AML-193 (cell line): ENCODE data around the gene ZNF83.
"Not testable (repeated sequence)": the region's sequence is repeated elsewhere in the genome, so short reads cannot be mapped to it uniquely, and the experiment has no call there.

ENCODE experiments used
- DNase-seq, 2 experiments: peaks; one replicate each; lab custom pipeline; 2025; lab: John Stamatoyannopoulos, UW

ZNF83 gene

GRCh38 chr19:52637718-52638585 lies at the start of gene ZNF83:
Gene ZNF83, minus strand, starts transcription at chr19:52638355.
- peak; percentile 76 to 84 for DNase-seq

- no peak for DNase-seq
Measured at GRCh38 chr19:52687684-52688083, 49.5 kb upstream of the ZNF83 start.

DNA sequence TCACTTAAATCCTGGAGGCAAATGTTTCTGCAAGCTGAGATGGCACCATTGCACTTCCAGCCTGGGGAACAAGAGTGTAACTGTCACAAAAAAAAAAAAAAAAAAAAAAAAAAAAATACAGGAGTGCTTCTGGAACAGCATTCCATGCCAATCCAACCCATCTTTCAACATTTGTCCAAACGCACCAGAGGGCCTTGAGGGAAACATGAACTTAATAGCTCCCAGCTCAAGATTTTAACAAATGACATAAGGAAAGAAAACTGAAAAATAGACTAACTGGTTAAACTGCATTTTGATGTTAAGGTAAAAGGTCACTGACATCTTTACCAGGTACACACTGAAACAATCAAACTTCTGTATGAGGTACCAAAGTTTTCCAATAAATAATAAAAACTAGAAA lies 47.7 kb upstream of the ZNF83 start:
- no peak for DNase-seq

GRCh38 chr19:52681216-52681615 lies 43.1 kb upstream of the ZNF83 start:
- DNase-seq, result not testable (repeated sequence)

DNA sequence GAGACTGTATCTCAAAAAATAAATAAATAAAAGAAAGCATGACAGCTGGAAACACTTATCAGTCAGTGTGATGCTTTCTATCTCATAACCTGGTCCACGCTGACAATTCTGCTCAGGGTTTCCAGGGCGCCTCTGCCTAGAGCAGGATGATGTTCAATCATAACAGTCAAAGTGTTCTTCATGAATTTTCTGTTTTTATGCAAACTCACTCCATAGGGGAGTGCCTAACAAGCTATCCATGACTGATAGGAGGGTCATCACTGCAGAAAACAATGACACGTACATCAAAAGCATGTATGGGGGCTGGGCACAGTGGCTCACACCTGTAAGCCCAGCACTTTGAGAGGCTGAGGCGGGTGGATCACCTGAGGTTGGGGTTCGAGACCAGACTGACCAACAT lies 41.4 kb upstream of the ZNF83 start:
- DNase-seq, result no peak

- not testable (repeated sequence) for DNase-seq
Measured at GRCh38 chr19:52675239-52675638, 37.1 kb upstream of the ZNF83 start.

DNA sequence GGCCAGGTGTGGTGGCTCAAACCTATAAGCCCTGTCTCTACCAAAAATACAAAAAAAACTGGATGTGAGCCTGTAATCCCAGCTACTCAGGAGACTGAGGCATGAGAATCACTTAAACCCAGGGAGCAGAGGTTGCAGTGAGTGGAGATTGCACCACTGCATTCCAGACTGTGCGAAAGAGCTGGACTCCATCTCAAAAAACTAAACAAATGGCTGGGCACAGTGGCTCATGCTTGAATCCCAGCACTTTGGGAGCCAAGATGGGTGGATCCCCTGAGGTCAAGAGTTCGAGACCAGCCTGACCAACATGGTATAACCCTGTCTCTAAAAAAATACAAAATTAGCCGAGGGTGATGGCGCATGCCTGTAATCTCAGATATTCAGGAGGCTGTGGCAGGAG lies 34.9 kb upstream of the ZNF83 start:
- DNase-seq, result no peak

GRCh38 chr19:52670046-52670445 lies 31.9 kb upstream of the ZNF83 start:
- no peak for DNase-seq

GRCh38 chr19:52669586-52669985 lies 31.4 kb upstream of the ZNF83 start:
- no peak for DNase-seq

GRCh38 chr19:52667972-52668371 lies 29.8 kb upstream of the ZNF83 start:
- no peak for DNase-seq

DNA sequence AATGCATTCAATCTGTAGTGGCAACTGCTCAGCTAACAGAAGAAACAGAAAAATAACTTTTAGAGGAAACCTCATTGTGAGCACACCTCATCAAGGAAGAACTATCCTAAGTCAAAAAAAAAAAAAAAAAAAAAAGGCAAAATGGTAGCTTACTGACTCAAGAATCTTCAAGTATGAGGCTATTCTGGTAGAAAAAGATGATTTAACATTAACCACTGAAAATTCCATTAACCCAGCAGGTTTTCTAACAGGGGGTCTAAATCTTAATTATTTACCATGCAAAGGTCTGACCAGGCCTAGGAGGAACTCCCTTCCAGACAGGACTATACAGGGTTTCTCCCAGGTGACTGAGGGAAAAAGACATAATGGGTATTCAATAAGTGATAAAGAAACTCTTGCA lies 28.4 kb upstream of the ZNF83 start:
- DNase-seq, result no peak

DNA sequence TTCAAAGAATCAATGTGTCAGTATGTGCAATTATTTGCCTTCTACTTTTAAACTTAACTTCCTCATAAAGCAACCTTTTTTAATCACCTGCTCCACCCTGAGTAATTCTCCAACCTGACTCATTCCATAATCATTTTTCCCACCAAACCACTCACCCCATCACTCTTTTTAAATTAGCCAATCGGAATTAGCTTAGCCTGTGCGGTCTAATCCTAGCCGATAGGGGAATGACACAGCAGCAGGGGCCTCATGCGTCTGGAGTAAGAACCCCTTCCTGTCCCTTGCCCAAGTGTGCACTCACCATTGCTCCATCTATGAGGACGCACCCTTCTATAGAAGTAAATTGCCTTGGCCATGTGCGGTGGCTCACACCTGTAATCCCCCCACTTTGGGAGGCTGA lies 27.4 kb upstream of the ZNF83 start:
- no peak for DNase-seq

DNA sequence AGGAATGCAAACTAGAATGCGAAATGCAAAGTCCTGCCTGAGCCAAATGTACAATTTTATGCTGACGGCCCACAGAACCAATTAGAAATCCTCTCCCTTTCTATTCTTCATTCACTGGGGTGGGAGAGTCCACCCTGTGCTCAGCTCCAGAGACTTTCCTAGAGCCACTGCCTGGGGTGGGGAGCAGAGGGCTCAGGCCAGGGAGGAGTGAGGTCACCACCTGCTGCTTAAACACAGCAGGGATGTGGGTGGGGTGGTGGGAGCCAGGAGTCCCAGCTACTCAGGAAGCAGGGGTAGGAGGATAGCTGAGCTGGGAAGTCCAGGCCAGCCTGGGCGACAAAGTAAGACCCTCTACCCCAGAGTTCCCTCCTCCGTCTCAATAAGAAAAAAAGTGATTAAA lies 26.9 kb upstream of the ZNF83 start:
- no peak for DNase-seq

DNA sequence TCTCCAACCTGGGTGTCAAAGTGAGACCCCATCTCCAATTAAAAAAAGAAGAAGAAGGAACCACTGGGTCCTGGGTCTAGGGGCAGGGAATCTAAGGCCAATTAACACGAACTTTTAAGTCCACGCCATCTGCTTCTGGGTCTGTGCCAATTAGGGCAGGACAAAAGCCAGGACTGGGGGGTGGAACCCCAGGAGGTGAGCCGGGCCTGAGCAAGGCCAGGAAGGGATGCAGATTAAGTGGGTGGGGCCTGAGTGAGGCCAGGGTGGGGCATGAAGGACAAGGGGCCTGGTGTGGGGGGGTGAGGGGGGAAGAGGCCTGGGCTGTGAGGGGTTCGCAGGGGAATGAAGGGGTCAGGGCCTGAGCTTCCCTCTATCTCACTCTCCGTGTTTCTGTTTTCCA lies 26.3 kb upstream of the ZNF83 start:
- no peak for DNase-seq

DNA sequence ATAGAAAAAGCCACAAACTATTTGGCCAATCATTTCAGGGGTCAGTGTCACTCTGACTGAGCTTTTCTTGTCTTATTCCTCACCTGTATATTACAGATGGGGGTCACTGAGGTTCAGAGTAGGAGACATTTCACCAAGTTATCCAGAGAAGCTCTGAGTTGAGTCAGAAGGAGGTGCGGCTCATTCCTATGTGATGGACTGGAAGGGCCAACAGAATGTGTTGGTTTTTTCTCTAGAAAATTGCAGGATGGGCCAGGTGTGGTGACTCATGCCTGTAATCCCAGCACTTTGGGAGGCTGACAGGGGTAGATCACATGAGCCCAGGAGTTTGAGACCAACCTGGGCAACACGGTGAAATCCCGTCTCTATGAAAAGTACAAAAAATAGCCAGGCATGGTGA lies 24.5 kb upstream of the ZNF83 start:
- DNase-seq, result no peak

- DNase-seq, result no peak
Measured at GRCh38 chr19:52660981-52661380, 22.8 kb upstream of the ZNF83 start.

- no peak for DNase-seq
Measured at GRCh38 chr19:52659013-52659412, 20.9 kb upstream of the ZNF83 start.

DNA sequence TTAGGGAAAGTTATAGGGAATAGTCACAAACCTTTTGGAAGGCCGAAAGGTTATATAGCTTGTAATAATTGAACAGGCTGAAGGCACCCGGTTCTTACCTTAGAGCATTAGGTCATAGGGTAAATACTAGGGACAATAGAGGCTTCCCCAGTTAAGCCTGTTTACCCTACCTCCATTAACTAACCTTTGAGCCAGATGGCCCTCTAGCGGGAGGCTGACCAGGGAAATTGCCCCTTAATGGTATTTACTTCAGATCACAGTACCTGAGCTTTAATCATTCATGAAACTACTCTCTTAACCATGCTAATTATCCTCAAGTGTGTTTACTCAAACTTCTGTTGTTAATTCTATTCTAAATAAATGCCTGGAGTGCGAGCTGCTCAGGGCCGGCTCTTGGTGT lies 20.4 kb upstream of the ZNF83 start:
- no peak for DNase-seq

DNA sequence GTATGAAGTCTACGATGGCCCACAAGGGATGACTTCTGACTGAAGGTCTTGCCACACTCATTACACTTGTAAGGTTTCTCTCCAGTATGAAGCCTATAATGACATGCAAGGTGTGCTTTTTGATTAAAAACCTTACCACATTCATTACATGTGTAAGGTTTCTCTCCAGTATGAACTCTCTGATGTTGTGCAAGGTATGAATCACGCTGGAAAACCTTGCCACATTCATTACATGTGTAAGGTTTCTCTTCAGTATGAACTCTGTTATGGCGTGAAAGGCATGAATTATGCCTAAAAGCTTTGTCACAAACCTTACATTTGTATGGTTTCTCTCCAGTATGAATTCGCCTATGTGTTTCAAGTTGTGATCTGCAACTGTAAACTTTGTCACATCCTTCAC lies 15.0 kb upstream of the ZNF83 start:
- DNase-seq, result no peak

- no peak for DNase-seq
Measured at GRCh38 chr19:52651956-52652355, 13.8 kb upstream of the ZNF83 start.

DNA sequence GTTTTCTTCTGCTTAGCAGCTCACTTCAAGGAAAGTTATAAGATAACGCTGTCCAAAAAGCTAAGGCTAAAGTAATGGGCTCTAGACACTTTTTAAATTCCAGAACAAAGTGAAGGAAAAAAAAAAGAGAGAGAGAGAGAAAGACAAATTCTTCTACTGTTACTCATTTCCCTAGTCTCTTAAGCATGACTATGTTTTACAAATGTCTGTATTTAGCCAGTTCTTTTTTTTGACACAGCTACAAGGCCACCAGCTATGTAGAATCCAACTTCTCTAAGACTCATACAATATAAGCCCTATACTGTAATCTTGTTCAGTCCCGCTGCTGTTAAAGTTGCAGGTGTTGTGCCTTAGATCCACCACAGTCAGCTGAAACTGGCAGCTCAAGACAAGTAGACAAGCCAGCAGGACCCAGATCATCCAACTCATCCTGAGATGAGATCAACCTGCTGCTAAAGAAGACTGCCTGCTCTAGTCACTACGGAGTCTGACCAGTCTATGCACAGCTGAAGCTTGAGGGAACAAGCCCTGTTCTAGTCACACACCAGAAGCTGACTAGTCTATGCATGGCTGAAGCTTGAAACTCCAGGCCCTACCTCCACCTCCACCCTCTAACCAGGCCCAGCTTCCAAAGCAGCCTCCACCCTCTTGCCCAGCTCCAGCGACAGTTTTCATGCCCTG lies 10.3 kb upstream of the ZNF83 start:
- no peak for DNase-seq

DNA sequence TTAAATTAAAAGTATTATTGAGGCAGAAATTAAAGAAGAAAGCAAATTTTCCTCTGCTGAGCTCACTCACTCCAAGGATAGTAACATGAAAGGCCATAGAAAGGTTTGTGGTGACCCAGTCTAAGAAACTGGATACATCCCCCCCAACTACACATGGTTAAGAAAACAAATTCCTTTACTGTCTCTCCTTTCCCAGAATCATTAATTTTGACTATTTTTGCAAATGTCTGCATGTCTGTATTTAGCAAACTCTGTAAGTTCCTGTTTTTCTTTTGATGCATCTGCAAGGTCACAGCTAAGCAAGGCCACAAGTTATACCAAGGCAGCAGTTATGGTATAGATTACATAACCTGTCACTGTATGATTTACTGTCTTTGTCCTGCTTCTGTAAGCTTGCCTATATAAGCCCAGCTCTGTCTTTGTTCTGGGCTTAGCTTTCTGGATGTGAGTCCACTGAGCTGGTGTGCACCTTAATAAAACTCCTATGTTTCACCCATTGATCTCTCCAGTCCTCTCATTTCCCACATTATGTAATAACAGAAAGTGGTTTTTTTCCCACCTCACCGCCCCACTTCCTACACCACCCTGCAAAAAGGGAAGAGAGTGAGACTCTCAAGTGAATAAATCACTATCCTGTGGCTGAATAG lies 8.5 kb upstream of the ZNF83 start:
- peak; percentile 5 to 28 for DNase-seq

GRCh38 chr19:52640916-52641315 lies 2.8 kb upstream of the ZNF83 start:
- no peak for DNase-seq
